Measurements from ENCODE around the gene CTNNA2. TPM values are rescaled to one million over a fixed set of nuclear protein-coding genes. Genes with fewer than 3 reads are reported as not detected.

Gene CTNNA2
- total RNA-seq, 1 experiment from 2014 or later, result 0.54 TPM

- POLR2A ChIA-PET, result no interaction called here
- no peaks in the 10 kb centered on the region for H3K4me1 ChIP-seq (ENCODE audit: control insufficient read depth, insufficient read depth, low read length)
Observed at GRCh38 chr2:79621252-79621651, 108.4 kb downstream of the CTNNA2 start.

GRCh38 chr2:79621755-79622154 is 108.9 kb downstream of the CTNNA2 start:
- in situ Hi-C loops (cut with HindIII; ENCODE audit: low pct_unique_long_range_greater_than_20kb, low sequenced_read_pairs), result no loop called here
- no peaks in the 10 kb centered on the region for H3K9me3 ChIP-seq (ENCODE audit: control insufficient read depth, insufficient read depth, low read depth, low read length)
- ChIA-PET POLR2A (no interaction called here), CTCF (no interaction called here)
- no peaks in the 10 kb centered on the region for H3K27me3 ChIP-seq (ENCODE audit: control insufficient read depth, insufficient read depth, low read length)
- no peaks in the 10 kb centered on the region for H3K4me1 ChIP-seq (ENCODE audit: control insufficient read depth, insufficient read depth, low read length)
- H3K36me3 ChIP-seq (ENCODE audit: control insufficient read depth, insufficient read depth, low read length), result no peaks in the 10 kb centered on the region
- no TSS peak for BruUV-seq (replicated peaks)
- H3K4me3 ChIP-seq (ENCODE audit: low read depth in 2 of 2, low read length in 2 of 2), result no peak overlapping the region
- TF ChIP-seq, protein P1, sequence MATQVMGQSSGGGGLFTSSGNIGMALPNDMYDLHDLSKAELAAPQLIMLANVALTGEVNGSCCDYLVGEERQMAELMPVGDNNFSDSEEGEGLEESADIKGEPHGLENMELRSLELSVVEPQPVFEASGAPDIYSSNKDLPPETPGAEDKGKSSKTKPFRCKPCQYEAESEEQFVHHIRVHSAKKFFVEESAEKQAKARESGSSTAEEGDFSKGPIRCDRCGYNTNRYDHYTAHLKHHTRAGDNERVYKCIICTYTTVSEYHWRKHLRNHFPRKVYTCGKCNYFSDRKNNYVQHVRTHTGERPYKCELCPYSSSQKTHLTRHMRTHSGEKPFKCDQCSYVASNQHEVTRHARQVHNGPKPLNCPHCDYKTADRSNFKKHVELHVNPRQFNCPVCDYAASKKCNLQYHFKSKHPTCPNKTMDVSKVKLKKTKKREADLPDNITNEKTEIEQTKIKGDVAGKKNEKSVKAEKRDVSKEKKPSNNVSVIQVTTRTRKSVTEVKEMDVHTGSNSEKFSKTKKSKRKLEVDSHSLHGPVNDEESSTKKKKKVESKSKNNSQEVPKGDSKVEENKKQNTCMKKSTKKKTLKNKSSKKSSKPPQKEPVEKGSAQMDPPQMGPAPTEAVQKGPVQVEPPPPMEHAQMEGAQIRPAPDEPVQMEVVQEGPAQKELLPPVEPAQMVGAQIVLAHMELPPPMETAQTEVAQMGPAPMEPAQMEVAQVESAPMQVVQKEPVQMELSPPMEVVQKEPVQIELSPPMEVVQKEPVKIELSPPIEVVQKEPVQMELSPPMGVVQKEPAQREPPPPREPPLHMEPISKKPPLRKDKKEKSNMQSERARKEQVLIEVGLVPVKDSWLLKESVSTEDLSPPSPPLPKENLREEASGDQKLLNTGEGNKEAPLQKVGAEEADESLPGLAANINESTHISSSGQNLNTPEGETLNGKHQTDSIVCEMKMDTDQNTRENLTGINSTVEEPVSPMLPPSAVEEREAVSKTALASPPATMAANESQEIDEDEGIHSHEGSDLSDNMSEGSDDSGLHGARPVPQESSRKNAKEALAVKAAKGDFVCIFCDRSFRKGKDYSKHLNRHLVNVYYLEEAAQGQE (IDR thresholded peaks at IDR 0.05; ENCODE audit: insufficient read depth in 1 of 2, low read depth in 2 of 2, low read length in 1 of 2), result no peak
- TF ChIP-seq, protein P2, sequence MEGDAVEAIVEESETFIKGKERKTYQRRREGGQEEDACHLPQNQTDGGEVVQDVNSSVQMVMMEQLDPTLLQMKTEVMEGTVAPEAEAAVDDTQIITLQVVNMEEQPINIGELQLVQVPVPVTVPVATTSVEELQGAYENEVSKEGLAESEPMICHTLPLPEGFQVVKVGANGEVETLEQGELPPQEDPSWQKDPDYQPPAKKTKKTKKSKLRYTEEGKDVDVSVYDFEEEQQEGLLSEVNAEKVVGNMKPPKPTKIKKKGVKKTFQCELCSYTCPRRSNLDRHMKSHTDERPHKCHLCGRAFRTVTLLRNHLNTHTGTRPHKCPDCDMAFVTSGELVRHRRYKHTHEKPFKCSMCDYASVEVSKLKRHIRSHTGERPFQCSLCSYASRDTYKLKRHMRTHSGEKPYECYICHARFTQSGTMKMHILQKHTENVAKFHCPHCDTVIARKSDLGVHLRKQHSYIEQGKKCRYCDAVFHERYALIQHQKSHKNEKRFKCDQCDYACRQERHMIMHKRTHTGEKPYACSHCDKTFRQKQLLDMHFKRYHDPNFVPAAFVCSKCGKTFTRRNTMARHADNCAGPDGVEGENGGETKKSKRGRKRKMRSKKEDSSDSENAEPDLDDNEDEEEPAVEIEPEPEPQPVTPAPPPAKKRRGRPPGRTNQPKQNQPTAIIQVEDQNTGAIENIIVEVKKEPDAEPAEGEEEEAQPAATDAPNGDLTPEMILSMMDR (IDR thresholded peaks at IDR 0.05), result no peak
- no peak for TF ChIP-seq SIN3A (IDR thresholded peaks at IDR 0.05; ENCODE audit: borderline replicate concordance, insufficient read depth, low read depth, low read length)
- no peak for TF ChIP-seq POLR2AphosphoS5 (IDR thresholded peaks at IDR 0.05; ENCODE audit: low read depth, low read length)
- no peak for TF ChIP-seq TCF7L2 (IDR thresholded peaks at IDR 0.05; ENCODE audit: low read depth, low read length)
- intact Hi-C loops (cut with micrococcal nuclease; ENCODE audit: unreplicated experiment), result no loop called here
- ATAC-seq (no peak), DNase-seq (ENCODE audit: low read depth, low spot score) (no peak)
- no peak overlapping the region for H3K27ac ChIP-seq (ENCODE audit: low read length)

More at GRCh38 chr2:79621252-79621651, 108.4 kb downstream of the CTNNA2 start:
- no peak overlapping the region for H3K27ac ChIP-seq (ENCODE audit: low read length)
- CTCF ChIA-PET, result no interaction called here
- TF ChIP-seq POLR2AphosphoS5 (IDR thresholded peaks at IDR 0.05; ENCODE audit: low read depth, low read length) (no peak), SIN3A (IDR thresholded peaks at IDR 0.05; ENCODE audit: borderline replicate concordance, insufficient read depth, low read depth, low read length) (no peak), TCF7L2 (IDR thresholded peaks at IDR 0.05; ENCODE audit: low read depth, low read length) (no peak)
- TF ChIP-seq, protein P2 (IDR thresholded peaks at IDR 0.05), result no peak
- TF ChIP-seq, protein P1 (IDR thresholded peaks at IDR 0.05; ENCODE audit: insufficient read depth in 1 of 2, low read depth in 2 of 2, low read length in 1 of 2), result no peak
- BruUV-seq (replicated peaks), result no TSS peak
- DNase-seq (ENCODE audit: low read depth, low spot score) (no peak), ATAC-seq (no peak)
- intact Hi-C loops (cut with micrococcal nuclease; ENCODE audit: unreplicated experiment), result no loop called here
- no peaks in the 10 kb centered on the region for H3K9me3 ChIP-seq (ENCODE audit: control insufficient read depth, insufficient read depth, low read depth, low read length)
- in situ Hi-C loops (cut with HindIII; ENCODE audit: low pct_unique_long_range_greater_than_20kb, low sequenced_read_pairs), result no loop called here
- no peaks in the 10 kb centered on the region for H3K27me3 ChIP-seq (ENCODE audit: control insufficient read depth, insufficient read depth, low read length)
- H3K36me3 ChIP-seq (ENCODE audit: control insufficient read depth, insufficient read depth, low read length), result no peaks in the 10 kb centered on the region
- no peak overlapping the region for H3K4me3 ChIP-seq (ENCODE audit: low read depth in 2 of 2, low read length in 2 of 2)

Measured in Panc1 (cell line).